ENCODE data around the gene IRF2BP1.

IRF2BP1 gene

GRCh38 chr19:45885556-45886426, at the start of gene IRF2BP1:
Gene IRF2BP1 (minus strand): TSS chr19:45886141. CDS start chr19:45885774, 367 bp downstream.
- H3K4me3 ChIP-seq (ENCODE audit: control insufficient read depth, low read depth, low read length), result peak within 1 kb of the TSS; percentile 62
- no peak for TF ChIP-seq CTCF (IDR thresholded peaks at IDR 0.05; ENCODE audit: control insufficient read depth, insufficient read depth, low read depth, low read length, missing control alignments)
- DNase-seq (ENCODE audit: low read depth), result peak; percentile 70

- DNase-seq (ENCODE audit: low read depth), result no peak
- no peak overlapping the region for H3K4me3 ChIP-seq (ENCODE audit: control insufficient read depth, low read depth, low read length)
- TF ChIP-seq CTCF (IDR thresholded peaks at IDR 0.05; ENCODE audit: control insufficient read depth, insufficient read depth, low read depth, low read length, missing control alignments), result no peak
Observed at GRCh38 chr19:45935267-45935666, 49.3 kb upstream of the IRF2BP1 start.

GRCh38 chr19:45934551-45935230, 48.8 kb upstream of the IRF2BP1 start:
- no peak overlapping the region for H3K4me3 ChIP-seq (ENCODE audit: control insufficient read depth, low read depth, low read length)
- no peak for DNase-seq (ENCODE audit: low read depth)
- no peak for TF ChIP-seq CTCF (IDR thresholded peaks at IDR 0.05; ENCODE audit: control insufficient read depth, insufficient read depth, low read depth, low read length, missing control alignments)

GRCh38 chr19:45933759-45934158, 47.8 kb upstream of the IRF2BP1 start:
- no peak for DNase-seq (ENCODE audit: low read depth)
- no peak for TF ChIP-seq CTCF (IDR thresholded peaks at IDR 0.05; ENCODE audit: control insufficient read depth, insufficient read depth, low read depth, low read length, missing control alignments)

GRCh38 chr19:45931055-45931454, 45.1 kb upstream of the IRF2BP1 start:
- no peak overlapping the region for H3K4me3 ChIP-seq (ENCODE audit: control insufficient read depth, low read depth, low read length)
- no peak for DNase-seq (ENCODE audit: low read depth)
- no peak for TF ChIP-seq CTCF (IDR thresholded peaks at IDR 0.05; ENCODE audit: control insufficient read depth, insufficient read depth, low read depth, low read length, missing control alignments)

More at GRCh38 chr19:45933759-45934158, 47.8 kb upstream of the IRF2BP1 start:
- H3K4me3 ChIP-seq (ENCODE audit: control insufficient read depth, low read depth, low read length), result no peak overlapping the region

- no peak overlapping the region for H3K4me3 ChIP-seq (ENCODE audit: control insufficient read depth, low read depth, low read length)
- no peak for DNase-seq (ENCODE audit: low read depth)
- TF ChIP-seq CTCF (IDR thresholded peaks at IDR 0.05; ENCODE audit: control insufficient read depth, insufficient read depth, low read depth, low read length, missing control alignments), result no peak
Observed at GRCh38 chr19:45929247-45929646, 43.3 kb upstream of the IRF2BP1 start.

Measured in AG09309 (cell line).